Central memory CD8-positive, alpha-beta T cell (primary cell): ENCODE measurements around the gene SFRP5.
A peak's percentile ranks its signal among the peaks of the same experiment; 100 is the strongest.

Experiments
- ATAC-seq: fragments of 150-1000 bp; cut with Tn5 transposase; replicated peaks from 2 replicates; pipeline ENCODE4 v1.10.0; 2022; ENCODE audit warnings: mild to moderate bottlenecking, moderate FRiP score, moderate number of reproducible peaks; ENCODE audit not compliant: poor library complexity, severe bottlenecking; ENCODE audit errors: extremely low read depth
- DNase-seq, 2 donors: peaks; one replicate each; pipeline ENCODE4 v3.0.0; 2021; ENCODE audit warnings: low spot score in 2 of 2
- H3K27ac Mint-ChIP-seq: one replicate; pipeline ENCODE4 v1.8.0; 2022; ENCODE audit warnings: low read depth, mild to moderate bottlenecking, moderate library complexity, mixed read lengths
- H3K27me3 Mint-ChIP-seq: one replicate; pipeline ENCODE4 v1.8.0; 2022; ENCODE audit warnings: mixed read lengths
- H3K36me3 Mint-ChIP-seq: one replicate; pipeline ENCODE4 v1.8.0; 2022; ENCODE audit warnings: mild to moderate bottlenecking, moderate library complexity, mixed read lengths; ENCODE audit not compliant: insufficient read depth
- H3K4me1 Mint-ChIP-seq: one replicate; pipeline ENCODE4 v1.8.0; 2022; ENCODE audit warnings: mixed read lengths
- H3K4me3 Mint-ChIP-seq: one replicate; pipeline ENCODE4 v1.8.0; 2022; ENCODE audit warnings: mild to moderate bottlenecking, moderate library complexity, mixed read lengths
- H3K9me3 Mint-ChIP-seq: one replicate; pipeline ENCODE4 v1.8.0; 2022; ENCODE audit warnings: mixed read lengths

Gene SFRP5, protein sequence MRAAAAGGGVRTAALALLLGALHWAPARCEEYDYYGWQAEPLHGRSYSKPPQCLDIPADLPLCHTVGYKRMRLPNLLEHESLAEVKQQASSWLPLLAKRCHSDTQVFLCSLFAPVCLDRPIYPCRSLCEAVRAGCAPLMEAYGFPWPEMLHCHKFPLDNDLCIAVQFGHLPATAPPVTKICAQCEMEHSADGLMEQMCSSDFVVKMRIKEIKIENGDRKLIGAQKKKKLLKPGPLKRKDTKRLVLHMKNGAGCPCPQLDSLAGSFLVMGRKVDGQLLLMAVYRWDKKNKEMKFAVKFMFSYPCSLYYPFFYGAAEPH

DNA sequence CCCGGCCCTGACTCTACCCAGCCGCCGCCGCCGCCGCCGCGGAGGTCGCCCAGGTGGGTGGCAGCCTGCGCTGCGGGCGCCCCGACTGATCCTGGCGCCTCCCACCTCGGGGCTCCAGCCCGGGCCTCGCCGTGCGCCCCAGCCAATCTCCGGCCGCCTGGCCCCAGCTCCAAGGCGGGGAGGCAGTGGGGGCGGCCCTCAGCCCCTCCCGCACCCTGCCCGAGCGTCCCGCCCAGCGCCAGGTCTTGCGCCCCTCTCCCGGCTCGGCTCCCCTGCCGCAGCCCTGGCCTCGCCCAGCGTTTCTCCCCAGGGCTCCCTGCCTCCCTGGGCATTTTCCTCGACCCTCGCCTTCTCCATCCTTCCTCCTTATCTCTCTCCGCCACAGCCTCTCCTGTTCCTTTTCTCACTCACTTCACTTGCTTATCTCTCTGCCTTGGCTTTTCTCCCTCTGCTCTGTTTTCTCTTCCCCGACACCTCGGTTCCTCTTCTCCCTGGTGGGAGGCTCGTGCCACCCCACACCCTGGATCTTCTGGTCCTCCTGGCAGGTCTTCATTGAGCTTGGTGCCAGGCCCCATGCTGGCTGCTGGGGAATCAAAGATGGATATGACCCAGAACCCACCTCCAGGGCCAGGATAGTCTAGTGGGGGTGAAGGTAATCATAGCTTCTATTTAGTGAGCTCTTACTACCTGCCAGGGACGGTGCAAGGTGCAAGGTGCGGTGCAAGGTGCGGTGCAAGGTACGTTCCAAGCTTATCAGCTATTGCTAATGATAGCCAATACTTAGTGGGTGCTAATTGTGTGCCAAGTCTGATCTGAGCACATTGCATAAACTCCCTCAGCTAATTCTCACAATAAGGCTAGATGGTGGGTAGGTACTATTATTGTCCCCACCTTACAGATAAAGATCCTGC lies at the start of gene SFRP5:
SFRP5 (minus strand) TSS at position 87 of the 911 bp plus-strand sequence. CDS start 166 bp downstream, outside the sequence.
- peak within 1 kb of the TSS; percentile 91 for H3K27ac Mint-ChIP-seq
- H3K36me3 Mint-ChIP-seq, result peaks cover 6% of the 10 kb centered on the region
- H3K4me3 Mint-ChIP-seq, result peak within 1 kb of the TSS; percentile 74
- H3K27me3 Mint-ChIP-seq, result peaks cover 56% of the 10 kb centered on the region
- peaks cover 19% of the 10 kb centered on the region for H3K4me1 Mint-ChIP-seq
- no peaks in the 10 kb centered on the region for H3K9me3 Mint-ChIP-seq
- ATAC-seq (no peak), DNase-seq (no peak)

DNA sequence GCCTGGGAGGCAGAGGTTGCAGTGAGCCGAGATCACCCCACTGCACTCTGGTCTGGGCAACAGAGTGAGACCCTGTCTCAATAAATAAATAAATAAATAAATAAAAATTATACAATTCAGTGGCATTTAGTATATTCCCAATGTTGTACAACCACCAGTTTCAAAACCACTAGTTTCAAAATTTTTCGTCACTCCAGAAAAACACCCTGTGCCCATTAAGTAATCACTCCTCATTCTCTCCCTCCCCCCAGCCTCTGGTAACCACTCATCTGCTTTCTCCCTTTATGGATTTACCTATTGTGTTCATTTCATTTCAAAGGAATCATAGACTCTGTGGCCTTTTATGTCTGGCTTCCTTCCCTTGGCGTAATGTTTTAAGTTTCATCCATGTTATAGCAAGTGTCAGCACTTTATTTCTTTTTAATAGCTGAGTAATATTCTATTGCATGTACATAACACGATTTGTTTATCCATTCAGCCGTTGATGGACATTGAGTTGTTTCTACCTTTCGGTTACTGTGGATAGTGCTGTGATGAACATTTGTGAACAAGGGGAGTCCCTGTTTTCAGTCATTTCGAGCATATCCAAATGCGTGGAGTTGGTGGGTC lies 48.4 kb upstream of the SFRP5 start:
- ATAC-seq, result no peak
- Mint-ChIP-seq H3K4me3 (no peak overlapping the region), H3K27ac (no peak overlapping the region)

DNA sequence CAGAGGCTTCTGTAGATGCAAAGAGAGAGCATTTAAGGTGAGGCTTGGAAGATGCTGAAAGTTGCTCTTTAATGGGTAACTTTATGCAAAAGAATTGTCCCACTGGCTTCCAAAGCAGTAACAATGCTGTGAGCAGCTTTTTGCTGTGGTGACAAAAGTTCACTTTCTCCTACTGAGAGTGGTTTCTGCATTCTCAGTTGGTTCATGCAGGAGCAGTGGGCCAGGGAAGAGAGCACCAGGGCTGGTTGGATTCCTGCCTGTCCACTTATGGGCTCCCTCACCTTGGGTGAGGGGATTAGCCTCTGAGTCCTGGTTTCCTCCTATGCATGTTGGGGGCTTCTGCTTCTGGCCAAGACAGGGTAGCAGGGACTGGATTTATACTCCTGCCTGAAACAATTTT lies 46.8 kb upstream of the SFRP5 start:
- Mint-ChIP-seq H3K27ac (no peak overlapping the region), H3K36me3 (peaks cover 3% of the 10 kb centered on the region), H3K9me3 (no peaks in the 10 kb centered on the region), H3K4me3 (no peak overlapping the region), H3K4me1 (no peaks in the 10 kb centered on the region), H3K27me3 (peaks cover 28% of the 10 kb centered on the region)
- ATAC-seq (no peak), DNase-seq (no peak)

More for the DNA sequence above, 48.4 kb upstream of the SFRP5 start:
- no peak for DNase-seq
- Mint-ChIP-seq H3K4me1 (no peaks in the 10 kb centered on the region), H3K9me3 (no peaks in the 10 kb centered on the region), H3K36me3 (peaks cover 5% of the 10 kb centered on the region), H3K27me3 (peaks cover 28% of the 10 kb centered on the region)

DNA sequence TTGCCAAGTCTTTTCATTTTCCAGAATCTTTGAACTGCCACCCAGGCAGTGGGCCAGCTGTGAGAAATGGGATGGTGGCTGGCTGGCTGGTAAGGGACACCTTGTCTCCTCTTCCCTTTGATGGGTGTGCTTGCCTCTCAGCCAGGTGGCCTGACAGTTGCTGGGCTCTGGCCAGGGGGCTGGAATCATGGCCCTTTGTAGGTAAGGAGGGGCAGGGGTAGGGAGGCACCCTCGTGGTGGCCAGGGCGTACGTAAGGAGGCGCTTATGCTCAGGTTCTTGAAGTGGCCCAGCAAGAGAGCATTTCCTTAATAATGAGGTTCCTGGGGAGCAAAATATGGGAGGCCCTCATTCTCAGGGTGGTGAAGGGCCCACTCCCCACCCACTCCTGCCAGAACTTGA lies 44.8 kb upstream of the SFRP5 start:
- no peak overlapping the region for H3K4me3 Mint-ChIP-seq
- H3K36me3 Mint-ChIP-seq, result peaks cover 4% of the 10 kb centered on the region
- no peaks in the 10 kb centered on the region for H3K9me3 Mint-ChIP-seq
- no peaks in the 10 kb centered on the region for H3K4me1 Mint-ChIP-seq
- ATAC-seq (no peak), DNase-seq (no peak)
- H3K27me3 Mint-ChIP-seq, result peaks cover 24% of the 10 kb centered on the region
- no peak overlapping the region for H3K27ac Mint-ChIP-seq

DNA sequence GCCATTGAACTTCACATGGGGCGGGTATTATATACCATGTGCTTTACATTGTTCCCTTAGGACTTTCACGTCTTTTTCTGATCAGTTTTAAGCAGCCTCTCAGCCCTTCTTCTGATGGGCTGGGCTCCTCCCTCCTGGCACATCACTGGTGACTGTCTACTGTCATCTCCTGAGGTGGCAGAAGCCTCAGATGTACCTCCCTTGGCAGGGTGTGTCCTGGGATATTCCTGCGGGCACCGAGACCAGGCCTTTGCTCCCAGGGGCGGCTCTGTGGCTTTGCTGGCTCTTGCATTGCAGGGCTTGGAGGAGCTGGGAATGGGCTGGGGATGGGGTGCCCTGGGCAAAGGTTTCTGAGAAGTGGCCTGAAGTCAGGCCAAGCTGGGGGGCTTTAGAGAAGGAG lies 43.2 kb upstream of the SFRP5 start:
- Mint-ChIP-seq H3K4me3 (no peak overlapping the region), H3K27ac (no peak overlapping the region), H3K4me1 (no peaks in the 10 kb centered on the region), H3K9me3 (no peaks in the 10 kb centered on the region), H3K36me3 (peaks cover 4% of the 10 kb centered on the region), H3K27me3 (peaks cover 19% of the 10 kb centered on the region)
- DNase-seq, result no peak
- ATAC-seq, result no peak

DNA sequence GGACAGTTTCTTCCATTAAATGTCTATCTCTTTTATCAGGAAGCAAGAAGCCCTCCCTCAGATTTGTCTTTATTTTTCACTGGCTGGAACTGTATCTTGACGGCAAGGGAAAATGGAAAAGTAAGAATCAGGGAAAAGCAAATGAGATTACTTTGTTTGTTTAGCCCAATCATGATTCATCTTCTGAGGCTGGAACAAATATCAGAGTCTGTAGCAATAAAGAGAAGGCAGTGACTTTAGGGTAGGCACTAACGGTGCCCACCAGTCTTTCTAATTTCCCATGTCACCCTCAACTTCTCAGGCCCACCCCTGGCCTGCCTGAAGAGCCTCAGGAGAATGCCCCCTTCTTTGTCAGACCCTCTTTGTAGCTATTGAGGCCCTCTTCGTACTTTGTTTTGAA lies 41.5 kb upstream of the SFRP5 start:
- DNase-seq (no peak), ATAC-seq (no peak)
- Mint-ChIP-seq H3K36me3 (peaks cover 4% of the 10 kb centered on the region), H3K9me3 (no peaks in the 10 kb centered on the region), H3K27ac (no peak overlapping the region), H3K4me3 (no peak overlapping the region), H3K4me1 (no peaks in the 10 kb centered on the region), H3K27me3 (peaks cover 10% of the 10 kb centered on the region)

DNA sequence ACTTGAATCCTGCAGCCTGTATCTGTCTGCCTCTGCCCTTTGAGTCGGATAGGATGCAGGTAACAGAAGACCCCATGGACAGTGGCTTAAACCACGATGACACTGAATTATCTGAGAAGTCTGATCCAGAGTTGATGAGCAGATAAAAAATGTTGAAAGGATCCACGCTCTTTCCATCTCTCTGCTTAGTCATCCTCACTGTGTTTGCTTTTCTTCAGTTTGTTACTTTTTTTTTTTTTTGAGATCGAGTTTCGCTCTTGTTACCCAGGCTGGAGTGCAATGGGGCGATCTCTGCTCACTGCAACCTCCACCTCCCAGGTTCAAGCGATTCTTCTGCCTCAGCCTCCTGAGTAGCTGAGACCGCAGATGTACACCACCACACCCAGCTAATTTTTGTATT lies 40.9 kb upstream of the SFRP5 start:
- peaks cover 4% of the 10 kb centered on the region for H3K36me3 Mint-ChIP-seq
- no peaks in the 10 kb centered on the region for H3K9me3 Mint-ChIP-seq
- no peaks in the 10 kb centered on the region for H3K4me1 Mint-ChIP-seq
- DNase-seq (no peak), ATAC-seq (no peak)
- peaks cover 6% of the 10 kb centered on the region for H3K27me3 Mint-ChIP-seq
- no peak overlapping the region for H3K27ac Mint-ChIP-seq
- H3K4me3 Mint-ChIP-seq, result no peak overlapping the region

DNA sequence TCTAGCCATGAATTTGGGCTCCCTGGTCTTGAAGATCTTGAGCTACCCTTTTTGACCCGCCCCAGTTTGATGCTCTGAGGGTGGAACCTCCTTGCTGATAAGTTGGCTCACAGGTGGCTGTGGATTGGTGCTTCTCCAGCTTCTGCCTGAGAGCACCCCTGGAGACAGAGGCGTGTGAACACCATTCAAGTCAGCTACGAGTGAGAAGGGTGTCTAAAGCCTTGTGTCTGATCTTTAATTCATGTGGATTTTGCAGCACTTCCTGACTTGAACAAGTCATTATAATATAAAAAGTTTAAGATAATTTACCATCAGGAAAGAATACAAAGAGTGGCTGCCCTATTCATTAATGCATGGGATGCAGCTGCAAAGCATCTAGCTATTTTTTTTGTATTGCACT lies 40.2 kb upstream of the SFRP5 start:
- no peak for ATAC-seq
- no peak overlapping the region for H3K27ac Mint-ChIP-seq
- H3K4me3 Mint-ChIP-seq, result no peak overlapping the region
- H3K4me1 Mint-ChIP-seq, result no peaks in the 10 kb centered on the region
- DNase-seq, result no peak
- no peaks in the 10 kb centered on the region for H3K27me3 Mint-ChIP-seq
- H3K36me3 Mint-ChIP-seq, result peaks cover 4% of the 10 kb centered on the region
- no peaks in the 10 kb centered on the region for H3K9me3 Mint-ChIP-seq

DNA sequence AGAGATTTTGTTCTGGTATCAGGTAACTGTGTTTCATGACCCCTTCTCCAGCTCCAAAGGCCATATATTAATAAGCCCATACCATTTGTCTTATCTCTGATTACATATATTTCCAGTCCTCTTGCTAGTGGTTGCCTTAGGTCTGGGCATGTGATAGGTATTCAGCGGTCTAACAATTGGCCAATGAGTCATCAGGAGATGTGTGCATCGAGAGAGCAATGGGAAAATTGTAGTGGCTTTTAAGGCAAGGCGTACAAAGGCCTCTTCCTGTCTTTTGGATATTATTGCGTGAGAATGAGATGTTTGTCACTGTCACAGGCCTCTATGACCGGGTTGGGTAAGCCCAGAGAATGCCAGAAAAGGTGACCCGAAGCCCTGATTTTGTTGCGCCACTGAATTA lies 38.6 kb upstream of the SFRP5 start:
- Mint-ChIP-seq H3K4me3 (no peak overlapping the region), H3K27ac (no peak overlapping the region), H3K4me1 (no peaks in the 10 kb centered on the region), H3K27me3 (no peaks in the 10 kb centered on the region), H3K9me3 (no peaks in the 10 kb centered on the region), H3K36me3 (peaks cover 3% of the 10 kb centered on the region)
- ATAC-seq, result no peak
- no peak for DNase-seq

DNA sequence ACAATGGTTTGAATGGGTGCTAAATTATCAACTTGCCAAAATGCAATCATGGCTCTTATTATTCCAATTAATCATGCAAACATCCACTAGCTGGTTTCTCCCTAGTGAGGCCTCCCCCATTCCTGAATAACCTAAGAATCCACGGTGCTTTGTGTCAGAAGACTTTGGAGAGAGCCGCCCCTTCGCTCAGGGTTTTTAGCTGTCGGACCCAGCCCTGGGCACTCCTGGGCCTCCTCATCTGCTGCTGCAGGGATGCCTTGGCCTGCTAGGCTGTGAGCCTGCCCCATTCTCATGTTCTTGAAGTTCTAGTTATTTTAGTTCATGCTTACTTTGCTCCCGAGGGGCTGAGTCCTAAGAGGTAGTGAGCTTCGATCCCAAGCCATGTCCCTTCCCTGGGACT lies 34.1 kb upstream of the SFRP5 start:
- no peaks in the 10 kb centered on the region for H3K27me3 Mint-ChIP-seq
- no peaks in the 10 kb centered on the region for H3K9me3 Mint-ChIP-seq
- no peaks in the 10 kb centered on the region for H3K4me1 Mint-ChIP-seq
- H3K27ac Mint-ChIP-seq, result no peak overlapping the region
- DNase-seq (no peak), ATAC-seq (no peak)
- H3K36me3 Mint-ChIP-seq, result no peaks in the 10 kb centered on the region
- no peak overlapping the region for H3K4me3 Mint-ChIP-seq

DNA sequence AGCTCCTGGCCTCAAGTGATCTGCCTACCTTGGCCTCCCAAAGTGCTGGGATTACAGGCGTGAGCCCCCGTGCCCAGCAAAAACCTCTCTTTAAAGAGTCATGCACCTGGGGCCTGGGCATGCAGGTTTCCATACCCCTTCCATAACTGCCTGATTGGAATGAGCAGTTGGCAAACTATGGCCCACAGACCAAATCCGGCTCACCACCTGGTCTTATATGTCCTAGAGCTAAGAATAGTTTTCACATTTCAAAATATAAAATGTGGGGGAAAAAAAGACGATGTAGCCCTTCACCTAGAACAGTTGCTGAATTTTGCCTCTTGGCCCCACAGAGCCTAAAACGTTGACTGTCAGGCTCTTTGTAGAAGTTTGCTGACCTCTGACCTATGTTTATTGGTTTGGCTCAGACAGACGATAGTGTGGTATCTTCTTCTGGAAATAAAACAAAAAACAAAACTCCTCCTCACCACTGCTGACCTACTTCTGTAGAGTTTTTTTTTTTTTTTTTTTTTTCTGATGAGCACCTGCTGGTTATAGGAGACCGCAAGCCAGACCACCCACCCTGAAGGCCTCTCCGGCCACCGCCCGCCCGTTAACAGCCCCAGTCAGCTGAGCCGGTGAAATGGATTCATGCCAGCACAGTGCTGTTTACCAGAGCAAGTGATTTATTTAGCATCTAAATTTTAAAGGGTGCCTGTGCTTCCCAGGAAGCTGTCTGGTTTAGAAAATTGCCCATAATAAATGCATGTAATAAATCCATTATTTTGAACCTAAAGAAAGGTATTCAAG lies 33.5 kb upstream of the SFRP5 start:
- Mint-ChIP-seq H3K27me3 (no peaks in the 10 kb centered on the region), H3K36me3 (no peaks in the 10 kb centered on the region), H3K9me3 (no peaks in the 10 kb centered on the region), H3K4me1 (no peaks in the 10 kb centered on the region), H3K27ac (no peak overlapping the region), H3K4me3 (no peak overlapping the region)
- DNase-seq, result no peak
- ATAC-seq, result no peak

DNA sequence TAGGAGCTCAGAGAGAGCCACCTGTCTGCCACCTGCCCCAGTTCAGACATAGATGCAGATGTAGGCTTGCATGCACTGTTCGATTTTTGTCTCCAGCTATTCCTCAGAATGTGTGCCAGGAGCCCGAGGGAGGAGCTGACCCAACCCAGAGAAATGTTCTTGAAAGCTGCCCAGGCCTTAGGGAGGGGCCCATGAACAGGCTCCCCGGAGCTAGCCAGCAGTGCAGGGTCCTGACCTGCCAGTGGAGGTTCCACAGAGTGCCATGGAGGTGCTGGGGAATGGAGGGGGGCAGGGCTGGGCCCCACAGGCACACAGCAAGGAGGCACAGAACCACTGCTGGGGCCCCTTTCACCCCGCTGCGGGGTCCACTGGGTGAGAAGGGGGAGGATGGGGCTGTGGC lies 29.6 kb upstream of the SFRP5 start:
- no peaks in the 10 kb centered on the region for H3K27me3 Mint-ChIP-seq
- H3K36me3 Mint-ChIP-seq, result no peaks in the 10 kb centered on the region
- no peak overlapping the region for H3K27ac Mint-ChIP-seq
- H3K4me3 Mint-ChIP-seq, result no peak overlapping the region
- no peak for DNase-seq
- ATAC-seq, result no peak
- H3K4me1 Mint-ChIP-seq, result peaks cover 12% of the 10 kb centered on the region
- H3K9me3 Mint-ChIP-seq, result peaks cover 6% of the 10 kb centered on the region
